Effector memory CD4-positive, alpha-beta T cell (primary cell): Measurements from ENCODE around the gene UNC119B.
A peak's percentile ranks its signal among the peaks of the same experiment; 100 is the strongest.

ENCODE experiments used
- DNase-seq, 3 donors: peaks; one replicate each; pipeline ENCODE4 v3.0.0-alpha.2; 2020
- H3K27ac ChIP-seq: 2 replicates; pipeline ENCODE4 v1.7.0; 2013; ENCODE audit warnings: mild to moderate bottlenecking, low read length, moderate library complexity; ENCODE audit not compliant: insufficient read depth, poor library complexity, severe bottlenecking
- H3K27me3 ChIP-seq: replicated peaks from 2 replicates; pipeline ENCODE4 v1.7.0; 2013; ENCODE audit warnings: mild to moderate bottlenecking, low read length; ENCODE audit not compliant: insufficient read depth, control insufficient read depth, poor library complexity, severe bottlenecking
- H3K36me3 ChIP-seq: 2 replicates; pipeline ENCODE4 v1.7.0; 2013; ENCODE audit warnings: mild to moderate bottlenecking, low read length, moderate library complexity; ENCODE audit not compliant: control insufficient read depth, insufficient read depth
- H3K4me1 ChIP-seq: 2 replicates; pipeline ENCODE4 v1.7.0; 2013; ENCODE audit warnings: low read length, mild to moderate bottlenecking; ENCODE audit not compliant: control insufficient read depth, insufficient read depth, poor library complexity, severe bottlenecking
- H3K4me3 ChIP-seq: 2 replicates; pipeline ENCODE4 v1.7.0; 2013; ENCODE audit warnings: low read length, low read depth, mild to moderate bottlenecking; ENCODE audit not compliant: insufficient read depth, poor library complexity, severe bottlenecking
- H3K9me3 ChIP-seq: 2 replicates; pipeline ENCODE4 v1.7.0; 2013; ENCODE audit warnings: mild to moderate bottlenecking, low read length, moderate library complexity; ENCODE audit not compliant: control insufficient read depth

Gene UNC119B

GRCh38 chr12:120688527-120689071, 21.7 kb upstream of the UNC119B start:
- no peak for DNase-seq
- no peaks in the 10 kb centered on the region for H3K9me3 ChIP-seq
- H3K27me3 ChIP-seq: no peaks in the 10 kb centered on the region
- peaks cover 17% of the 10 kb centered on the region for H3K4me1 ChIP-seq
- H3K27ac ChIP-seq: no peak overlapping the region
- H3K4me3 ChIP-seq: peak overlapping the region; percentile 70
- H3K36me3 ChIP-seq: peaks cover under 1% of the 10 kb centered on the region

GRCh38 chr12:120689397-120690082, 20.7 kb upstream of the UNC119B start:
- no peak overlapping the region for H3K27ac ChIP-seq
- H3K36me3 ChIP-seq: peaks cover 10% of the 10 kb centered on the region
- DNase-seq: no peak
- H3K27me3 ChIP-seq: no peaks in the 10 kb centered on the region
- H3K9me3 ChIP-seq: no peaks in the 10 kb centered on the region
- H3K4me1 ChIP-seq: peaks cover 17% of the 10 kb centered on the region
- H3K4me3 ChIP-seq: no peak overlapping the region

- Histone ChIP-seq H3K4me1 (peaks cover 17% of the 10 kb centered on the region), H3K36me3 (peaks cover 15% of the 10 kb centered on the region), H3K9me3 (no peaks in the 10 kb centered on the region), H3K27me3 (no peaks in the 10 kb centered on the region), H3K4me3 (no peak overlapping the region), H3K27ac (no peak overlapping the region)
- no peak for DNase-seq
Measured at GRCh38 chr12:120690083-120690450, 20.2 kb upstream of the UNC119B start.

GRCh38 chr12:120690978-120691377, 19.3 kb upstream of the UNC119B start:
- no peak for DNase-seq
- Histone ChIP-seq H3K36me3 (peaks cover 24% of the 10 kb centered on the region), H3K27me3 (no peaks in the 10 kb centered on the region), H3K4me1 (peaks cover 16% of the 10 kb centered on the region), H3K4me3 (no peak overlapping the region), H3K27ac (no peak overlapping the region), H3K9me3 (no peaks in the 10 kb centered on the region)

GRCh38 chr12:120692524-120693033, 17.7 kb upstream of the UNC119B start:
- no peak for DNase-seq
- Histone ChIP-seq H3K36me3 (peaks cover 38% of the 10 kb centered on the region), H3K27me3 (no peaks in the 10 kb centered on the region), H3K4me3 (no peak overlapping the region), H3K27ac (no peak overlapping the region), H3K9me3 (no peaks in the 10 kb centered on the region), H3K4me1 (peaks cover 13% of the 10 kb centered on the region)

GRCh38 chr12:120693848-120694247, 16.4 kb upstream of the UNC119B start:
- Histone ChIP-seq H3K27me3 (no peaks in the 10 kb centered on the region), H3K4me1 (peaks cover under 1% of the 10 kb centered on the region), H3K4me3 (no peak overlapping the region), H3K9me3 (no peaks in the 10 kb centered on the region), H3K36me3 (peaks cover 47% of the 10 kb centered on the region), H3K27ac (no peak overlapping the region)
- no peak for DNase-seq

GRCh38 chr12:120696626-120697025, 13.6 kb upstream of the UNC119B start:
- no peak for DNase-seq
- Histone ChIP-seq H3K4me1 (no peaks in the 10 kb centered on the region), H3K27me3 (no peaks in the 10 kb centered on the region), H3K4me3 (no peak overlapping the region), H3K36me3 (peaks cover 74% of the 10 kb centered on the region), H3K27ac (no peak overlapping the region), H3K9me3 (no peaks in the 10 kb centered on the region)

GRCh38 chr12:120697344-120697743, 12.9 kb upstream of the UNC119B start:
- Histone ChIP-seq H3K27ac (no peak overlapping the region), H3K4me3 (no peak overlapping the region), H3K27me3 (no peaks in the 10 kb centered on the region), H3K9me3 (no peaks in the 10 kb centered on the region), H3K36me3 (peaks cover 76% of the 10 kb centered on the region), H3K4me1 (no peaks in the 10 kb centered on the region)
- no peak for DNase-seq

- Histone ChIP-seq H3K4me3 (no peak overlapping the region), H3K27ac (no peak overlapping the region), H3K36me3 (peaks cover 80% of the 10 kb centered on the region), H3K4me1 (no peaks in the 10 kb centered on the region), H3K27me3 (no peaks in the 10 kb centered on the region), H3K9me3 (no peaks in the 10 kb centered on the region)
- DNase-seq: no peak
Measured at GRCh38 chr12:120698665-120699064, 11.6 kb upstream of the UNC119B start.

GRCh38 chr12:120699553-120699952, 10.7 kb upstream of the UNC119B start:
- Histone ChIP-seq H3K4me1 (no peaks in the 10 kb centered on the region), H3K36me3 (peaks cover 72% of the 10 kb centered on the region), H3K27me3 (no peaks in the 10 kb centered on the region), H3K27ac (no peak overlapping the region), H3K9me3 (no peaks in the 10 kb centered on the region), H3K4me3 (no peak overlapping the region)
- no peak for DNase-seq
